ENCODE measurements around the gene FOXN3. TPM values are rescaled to one million over a fixed set of nuclear protein-coding genes. Genes with fewer than 3 reads are reported as not detected.

Gene FOXN3
- total and polyA plus RNA-seq, 2 donors (not counting 1 experiment from before 2014, with no cell fraction given), result 27.9 to 33.3 TPM

DNA sequence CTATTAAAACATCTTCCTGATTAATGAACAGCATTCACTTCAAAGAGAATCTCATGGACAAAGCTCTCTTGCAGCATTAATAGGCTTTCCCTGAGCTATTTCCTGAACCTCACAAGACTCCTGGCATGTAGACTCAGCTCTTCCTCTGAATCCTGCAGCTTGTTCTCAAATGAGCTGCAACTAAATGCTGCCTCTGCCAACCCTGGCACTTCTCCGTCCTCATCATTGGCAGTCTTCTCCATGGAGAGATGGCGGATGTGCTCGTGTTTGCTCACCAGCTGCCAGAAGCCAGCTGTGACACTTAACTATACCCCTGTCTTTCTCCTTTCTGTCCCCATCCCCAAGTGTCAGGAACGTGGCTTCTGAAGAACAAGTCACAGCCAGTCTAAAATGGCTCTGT, 232.1 kb downstream of the FOXN3 start:
- H2AFZ ChIP-seq (ENCODE audit: low read length), result no peak overlapping the region
- H3K9me3 ChIP-seq (ENCODE audit: control insufficient read depth, insufficient read depth, low read depth, low read length), result no peaks in the 10 kb centered on the region
- no peaks in the 10 kb centered on the region for H4K20me1 ChIP-seq (ENCODE audit: control insufficient read depth, extremely low read depth, insufficient read depth, low read length)
- H3K79me2 ChIP-seq (ENCODE audit: control insufficient read depth, insufficient read depth, low read length), result no peaks in the 10 kb centered on the region
- H3K9ac ChIP-seq (ENCODE audit: insufficient read depth, low read length), result no peak overlapping the region
- H3K4me2 ChIP-seq (ENCODE audit: extremely low read depth, insufficient read depth, low read length), result no peak overlapping the region
- DNase-seq (ENCODE audit: low read depth in 2 of 2), result no peak
- H3K4me1 ChIP-seq (ENCODE audit: control insufficient read depth, extremely low read depth, insufficient read depth, low read length), result no peaks in the 10 kb centered on the region
- H3K27ac ChIP-seq (ENCODE audit: insufficient read depth, low read length), result no peak overlapping the region
- no peaks in the 10 kb centered on the region for H3K36me3 ChIP-seq (ENCODE audit: control insufficient read depth, insufficient read depth, low read length)
- H3K4me3 ChIP-seq (replicated peaks in 1 of 4; ENCODE audit: control extremely low read depth in 1 of 4, insufficient read depth in 1 of 4, low read depth in 3 of 4, low read length in 4 of 4), result no peak overlapping the region
- H3K27me3 ChIP-seq (ENCODE audit: control insufficient read depth, insufficient read depth, low read length), result no peaks in the 10 kb centered on the region
- TF ChIP-seq EZH2 (IDR thresholded peaks at IDR 0.05; ENCODE audit: low read length, missing control alignments) (no peak), CTCF (conservative IDR thresholded peaks at IDR 0.05 in 1 of 2, IDR thresholded peaks at IDR 0.05 in 1 of 2; ENCODE audit: low read depth in 1 of 2, low read length in 2 of 2) (no peak)

DNA sequence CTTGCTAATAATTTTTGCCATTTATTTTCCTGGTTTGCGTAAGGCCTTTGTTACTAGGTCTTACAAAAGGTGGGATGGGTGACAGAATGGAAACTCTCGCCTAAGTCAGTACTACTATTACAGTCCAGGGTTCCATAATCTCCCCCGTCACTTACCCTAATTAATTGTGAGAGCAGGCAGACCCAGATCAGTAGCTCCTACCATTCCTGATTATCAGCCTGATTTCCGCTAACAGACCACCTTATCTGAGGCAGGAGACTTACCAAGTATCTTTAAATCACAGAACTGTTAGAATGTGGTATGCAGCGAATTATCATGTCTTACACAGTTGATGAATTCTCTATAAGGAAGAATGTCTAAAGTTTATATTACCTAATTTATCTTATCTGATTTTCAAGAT, 234.7 kb downstream of the FOXN3 start:
- no peak overlapping the region for H3K4me2 ChIP-seq (ENCODE audit: extremely low read depth, insufficient read depth, low read length)
- DNase-seq (ENCODE audit: low read depth in 2 of 2), result no peak
- H3K9me3 ChIP-seq (ENCODE audit: control insufficient read depth, insufficient read depth, low read depth, low read length), result no peaks in the 10 kb centered on the region
- H4K20me1 ChIP-seq (ENCODE audit: control insufficient read depth, extremely low read depth, insufficient read depth, low read length), result no peaks in the 10 kb centered on the region
- no peak overlapping the region for H3K4me3 ChIP-seq (replicated peaks in 1 of 4; ENCODE audit: control extremely low read depth in 1 of 4, insufficient read depth in 1 of 4, low read depth in 3 of 4, low read length in 4 of 4)
- no peaks in the 10 kb centered on the region for H3K4me1 ChIP-seq (ENCODE audit: control insufficient read depth, extremely low read depth, insufficient read depth, low read length)
- H3K9ac ChIP-seq (ENCODE audit: insufficient read depth, low read length), result no peak overlapping the region
- H2AFZ ChIP-seq (ENCODE audit: low read length), result no peak overlapping the region
- H3K27ac ChIP-seq (ENCODE audit: insufficient read depth, low read length), result no peak overlapping the region
- H3K27me3 ChIP-seq (ENCODE audit: control insufficient read depth, insufficient read depth, low read length), result no peaks in the 10 kb centered on the region
- TF ChIP-seq EZH2 (IDR thresholded peaks at IDR 0.05; ENCODE audit: low read length, missing control alignments), result no peak
- no peak for TF ChIP-seq CTCF (conservative IDR thresholded peaks at IDR 0.05 in 1 of 2, IDR thresholded peaks at IDR 0.05 in 1 of 2; ENCODE audit: low read depth in 1 of 2, low read length in 2 of 2)
- no peaks in the 10 kb centered on the region for H3K79me2 ChIP-seq (ENCODE audit: control insufficient read depth, insufficient read depth, low read length)
- no peaks in the 10 kb centered on the region for H3K36me3 ChIP-seq (ENCODE audit: control insufficient read depth, insufficient read depth, low read length)

- TF ChIP-seq EZH2 (IDR thresholded peaks at IDR 0.05; ENCODE audit: low read length, missing control alignments) (no peak), CTCF (conservative IDR thresholded peaks at IDR 0.05 in 1 of 2, IDR thresholded peaks at IDR 0.05 in 1 of 2; ENCODE audit: low read depth in 1 of 2, low read length in 2 of 2) (no peak)
- no peaks in the 10 kb centered on the region for H3K79me2 ChIP-seq (ENCODE audit: control insufficient read depth, insufficient read depth, low read length)
These were observed 236.5 kb downstream of the FOXN3 start for GRCh38 chr14:89180546-89180945.

More at GRCh38 chr14:89180546-89180945, 236.5 kb downstream of the FOXN3 start:
- Histone ChIP-seq H3K27ac (ENCODE audit: insufficient read depth, low read length) (no peak overlapping the region), H3K9me3 (ENCODE audit: control insufficient read depth, insufficient read depth, low read depth, low read length) (no peaks in the 10 kb centered on the region), H2AFZ (ENCODE audit: low read length) (no peak overlapping the region), H3K9ac (ENCODE audit: insufficient read depth, low read length) (no peak overlapping the region), H3K4me3 (replicated peaks in 1 of 4; ENCODE audit: control extremely low read depth in 1 of 4, insufficient read depth in 1 of 4, low read depth in 3 of 4, low read length in 4 of 4) (no peak overlapping the region), H3K36me3 (ENCODE audit: control insufficient read depth, insufficient read depth, low read length) (no peaks in the 10 kb centered on the region), H3K4me1 (ENCODE audit: control insufficient read depth, extremely low read depth, insufficient read depth, low read length) (peaks cover 2% of the 10 kb centered on the region), H4K20me1 (ENCODE audit: control insufficient read depth, extremely low read depth, insufficient read depth, low read length) (no peaks in the 10 kb centered on the region), H3K4me2 (ENCODE audit: extremely low read depth, insufficient read depth, low read length) (no peak overlapping the region), H3K27me3 (ENCODE audit: control insufficient read depth, insufficient read depth, low read length) (no peaks in the 10 kb centered on the region)
- no peak for DNase-seq (ENCODE audit: low read depth in 2 of 2)
